Colon (tissue), 2 donors: ENCODE data around the gene GPN1.
"Not testable (repeated sequence)": the region's sequence is repeated elsewhere in the genome, so short reads cannot be mapped to it uniquely, and the experiment has no call there.

ENCODE experiments used
- FAIRE-seq: peaks from 2 replicates; lab custom pipeline; 2012; peaks lifted over from hg19 to GRCh38; lab: Jason Lieb, UNC
- donor health status: control.
- donor health status: control.

GPN1 gene

DNA sequence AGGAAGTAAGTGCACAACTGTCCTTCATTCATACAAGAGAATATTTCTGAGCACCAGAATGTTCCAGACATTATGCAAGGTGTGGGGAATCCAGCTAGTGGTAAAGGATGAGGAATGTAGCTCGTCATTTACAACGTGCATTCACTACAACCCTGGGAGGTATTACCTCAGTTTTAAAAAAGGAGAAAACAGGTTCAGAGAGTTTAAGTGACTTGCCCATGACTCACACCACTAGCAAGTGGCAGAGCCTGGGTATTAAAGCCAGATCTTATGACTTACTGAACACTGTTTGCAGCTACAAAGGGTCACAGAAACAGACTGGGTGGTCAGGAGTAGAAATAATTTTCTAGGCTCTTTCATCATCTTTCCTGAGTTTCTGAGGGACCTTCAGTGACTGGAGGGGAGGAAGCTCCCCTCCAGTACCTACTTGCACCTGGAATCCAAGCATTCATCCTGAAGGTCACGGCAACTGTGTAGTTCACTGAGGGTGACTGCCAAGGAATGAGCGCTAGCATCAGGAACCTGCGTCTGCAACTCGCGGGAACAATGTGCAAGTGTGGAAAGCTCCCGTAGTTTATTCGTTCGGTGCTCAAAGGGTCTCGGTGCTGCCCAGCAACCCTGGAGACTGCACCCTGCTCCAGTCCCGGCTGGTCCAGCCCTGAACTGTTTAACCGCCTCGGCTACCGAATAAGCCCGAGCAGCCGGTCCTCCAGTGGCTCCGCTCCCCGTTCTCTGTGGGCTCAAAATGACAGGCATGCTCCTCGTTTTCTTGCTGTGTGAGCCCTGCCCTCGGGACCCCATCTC is 685 bp upstream of the GPN1 start:
- no peak for FAIRE-seq

DNA sequence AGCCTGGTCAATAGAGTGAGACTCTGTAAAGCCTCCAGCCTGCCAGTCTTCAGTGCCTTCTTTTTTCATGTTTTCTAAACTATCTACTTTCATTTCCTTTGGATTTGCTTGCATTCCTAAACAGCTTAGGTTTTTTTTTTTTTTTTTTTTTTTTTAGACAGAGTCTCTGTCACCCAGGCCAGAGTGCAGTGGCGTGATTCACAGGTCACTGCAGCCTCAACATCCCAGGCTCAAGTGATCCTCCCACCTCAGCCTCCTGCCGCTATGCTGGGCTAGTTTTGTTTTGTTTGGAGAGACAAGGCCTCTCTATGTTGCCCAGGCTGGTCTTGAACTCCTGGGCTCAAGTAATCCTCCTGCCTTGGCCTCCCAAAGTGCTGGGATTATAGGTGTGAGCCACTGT is 1.4 kb downstream of the GPN1 start:
- FAIRE-seq: not testable (repeated sequence)

GRCh38 chr2:27634291-27634690 is 5.4 kb downstream of the GPN1 start:
- FAIRE-seq: no peak

GRCh38 chr2:27636766-27637165 is 7.9 kb downstream of the GPN1 start:
- no peak for FAIRE-seq

DNA sequence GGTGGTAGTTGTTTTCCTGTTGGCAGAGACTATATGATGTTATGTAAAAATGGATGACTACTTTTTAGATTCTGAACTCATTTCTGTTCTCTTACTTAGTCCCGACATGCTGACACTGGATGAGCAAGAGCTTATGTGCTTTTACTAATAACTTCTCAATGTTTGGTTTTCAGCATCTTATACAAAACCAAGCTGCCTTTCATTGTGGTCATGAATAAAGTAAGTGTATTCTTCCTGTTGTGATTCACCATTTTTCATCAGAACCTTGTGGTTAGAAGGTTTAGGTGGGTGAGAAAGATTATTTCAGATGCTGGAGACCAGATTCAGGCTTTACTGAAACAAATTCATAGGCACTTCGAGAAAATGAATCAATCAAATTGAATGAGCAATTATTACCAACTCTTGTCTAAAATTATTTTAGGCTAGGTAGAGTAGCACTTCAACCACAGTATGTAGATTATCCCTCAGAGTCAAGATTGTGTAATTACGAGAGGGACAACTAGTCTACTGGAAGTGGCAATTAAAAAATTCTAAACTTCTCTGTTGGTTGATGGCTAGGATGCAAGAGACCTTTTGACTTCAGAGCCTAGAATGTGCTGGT is 9.3 kb downstream of the GPN1 start:
- FAIRE-seq: no peak

GRCh38 chr2:27638709-27639108 is 9.9 kb downstream of the GPN1 start:
- FAIRE-seq: no peak

- FAIRE-seq: no peak
Observed at GRCh38 chr2:27640722-27641245, 11.9 kb downstream of the GPN1 start.

GRCh38 chr2:27645197-27645596 is 16.3 kb downstream of the GPN1 start:
- FAIRE-seq: no peak

DNA sequence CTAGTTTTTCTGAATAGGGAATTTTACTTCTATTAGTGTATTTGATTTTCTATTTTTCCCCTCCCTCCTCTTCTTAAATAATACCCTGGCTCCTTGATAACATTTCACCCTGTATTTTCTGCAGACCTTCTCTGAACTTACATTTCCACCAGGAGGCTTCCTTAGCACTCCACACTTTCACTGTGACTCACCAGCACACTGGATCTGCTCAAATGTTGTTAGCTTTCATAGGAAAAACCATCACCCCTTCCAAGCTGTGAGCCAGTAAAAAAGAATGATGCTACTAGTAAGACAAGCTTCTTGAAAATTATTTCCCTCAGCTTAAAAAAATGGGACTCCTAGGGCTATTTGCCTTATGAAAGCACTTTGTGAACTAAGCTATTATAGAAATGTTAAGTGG is 18.4 kb downstream of the GPN1 start:
- no peak for FAIRE-seq

GRCh38 chr2:27647737-27648136 is 18.9 kb downstream of the GPN1 start:
- FAIRE-seq: no peak

- no peak for FAIRE-seq
Observed at GRCh38 chr2:27651056-27651455, 22.2 kb downstream of the GPN1 start.

GRCh38 chr2:27652341-27652740 is 23.5 kb downstream of the GPN1 start:
- FAIRE-seq: no peak

- no peak for FAIRE-seq
Observed at GRCh38 chr2:27652790-27653189, 23.9 kb downstream of the GPN1 start.

GRCh38 chr2:27653397-27653796 is 24.5 kb downstream of the GPN1 start:
- FAIRE-seq: no peak

DNA sequence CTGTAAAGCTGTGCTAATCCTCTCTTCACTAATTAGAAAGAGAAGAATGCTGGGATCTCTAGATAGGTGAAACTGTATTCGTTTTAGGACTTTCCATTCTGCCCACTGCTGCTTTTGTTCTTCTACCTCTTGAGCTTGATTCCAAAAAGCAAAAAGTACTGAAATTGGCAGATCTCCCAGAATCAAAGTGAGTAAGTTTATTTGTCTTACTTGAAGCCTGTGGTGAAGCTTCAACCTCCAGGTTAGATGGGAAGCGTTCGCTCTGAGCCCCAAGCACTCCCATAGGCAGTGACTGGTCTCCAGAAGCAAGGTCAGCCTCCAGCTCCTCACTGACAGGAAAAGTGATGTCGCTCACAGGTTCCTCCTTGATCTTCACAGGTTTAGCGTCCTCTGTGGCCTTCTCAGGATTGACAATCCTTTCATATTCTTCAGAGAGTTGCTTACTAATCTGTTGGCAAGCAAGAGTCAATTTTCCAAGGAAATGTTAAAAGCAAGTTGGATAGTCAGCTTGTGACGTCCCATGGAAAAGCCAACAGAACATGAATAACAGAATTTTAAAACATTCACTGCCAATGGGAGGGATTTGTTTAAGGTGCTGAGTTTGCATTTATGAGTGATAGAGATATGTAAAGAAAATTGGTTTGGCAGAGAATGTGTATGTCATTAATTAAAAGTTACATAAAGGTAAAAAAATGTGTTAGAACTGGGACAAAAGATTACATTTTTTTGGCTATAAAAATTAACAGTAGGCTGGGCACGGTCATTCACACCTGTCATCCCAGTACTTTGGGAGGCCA is 26.5 kb downstream of the GPN1 start:
- no peak for FAIRE-seq

DNA sequence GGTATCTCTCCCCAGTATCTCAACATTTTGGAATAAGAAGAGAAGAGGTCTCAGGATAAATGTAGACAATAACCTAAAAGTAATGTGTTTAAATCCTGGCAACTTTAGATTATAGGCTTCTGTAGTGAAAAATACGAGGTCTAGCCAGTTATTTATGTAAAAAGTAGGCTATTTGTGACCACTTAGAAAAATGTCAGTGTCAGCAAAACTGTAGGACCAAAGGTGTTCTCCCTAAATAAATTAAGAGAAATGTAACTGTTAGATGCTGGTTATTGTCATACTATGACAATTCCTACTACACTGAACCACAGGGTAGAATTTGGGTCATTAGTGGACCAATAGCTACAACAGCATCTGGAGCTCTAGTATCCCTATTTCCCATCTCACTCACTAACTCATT is 32.5 kb downstream of the GPN1 start:
- FAIRE-seq: no peak

DNA sequence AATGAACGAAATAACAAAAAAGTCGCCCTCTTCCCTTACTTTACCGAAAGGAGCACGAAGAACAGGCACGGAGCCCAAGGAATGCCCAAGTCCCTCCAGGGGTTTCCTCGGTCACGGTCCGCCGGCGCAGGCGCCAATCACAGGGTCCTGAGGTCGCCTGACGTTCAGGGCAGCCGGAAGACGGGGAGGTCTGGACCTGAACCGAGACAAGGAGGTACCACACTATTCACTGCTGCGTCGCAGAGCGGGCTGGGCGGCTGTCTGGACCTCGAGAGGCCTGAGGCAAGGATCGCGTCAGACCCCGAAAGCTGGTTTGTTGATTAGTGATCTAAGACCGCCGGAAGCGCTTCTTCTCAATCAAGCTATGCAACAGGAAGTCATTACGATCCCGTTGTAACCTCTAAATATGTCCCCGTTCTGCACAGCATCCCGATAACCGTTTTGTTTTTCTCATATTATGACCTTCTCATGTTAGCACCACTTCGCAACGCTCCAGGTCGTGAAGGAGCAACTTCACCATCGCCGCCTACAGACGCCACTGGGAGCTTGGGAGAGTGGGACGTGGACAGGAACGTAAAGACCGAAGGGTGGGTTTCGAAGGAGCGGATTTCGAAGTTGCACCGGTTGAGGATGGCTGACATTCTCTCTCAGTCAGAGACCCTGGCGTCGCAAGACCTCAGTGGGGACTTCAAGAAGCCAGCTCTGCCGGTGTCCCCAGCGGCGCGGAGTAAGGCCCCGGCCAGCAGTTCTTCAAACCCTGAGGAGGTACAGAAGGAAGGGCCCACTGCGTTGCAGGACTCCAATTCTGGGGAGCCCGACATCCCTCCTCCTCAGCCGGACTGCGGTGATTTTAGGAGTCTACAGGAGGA is 34.7 kb downstream of the GPN1 start, which contains the start of the genes SLC4A1AP and SUPT7L:
SLC4A1AP (plus strand) TSS at position 605 of the 869 bp plus-strand sequence; CDS start at position 631, 26 bp downstream.
SUPT7L (minus strand) TSS at position 330 of the 869 bp plus-strand sequence. CDS start 1,422 bp downstream, outside the sequence.
- FAIRE-seq: no peak

GRCh38 chr2:27664154-27664574 is 35.3 kb downstream of the GPN1 start:
- no peak for FAIRE-seq

GRCh38 chr2:27664622-27665363 is 35.9 kb downstream of the GPN1 start:
- FAIRE-seq: no peak

DNA sequence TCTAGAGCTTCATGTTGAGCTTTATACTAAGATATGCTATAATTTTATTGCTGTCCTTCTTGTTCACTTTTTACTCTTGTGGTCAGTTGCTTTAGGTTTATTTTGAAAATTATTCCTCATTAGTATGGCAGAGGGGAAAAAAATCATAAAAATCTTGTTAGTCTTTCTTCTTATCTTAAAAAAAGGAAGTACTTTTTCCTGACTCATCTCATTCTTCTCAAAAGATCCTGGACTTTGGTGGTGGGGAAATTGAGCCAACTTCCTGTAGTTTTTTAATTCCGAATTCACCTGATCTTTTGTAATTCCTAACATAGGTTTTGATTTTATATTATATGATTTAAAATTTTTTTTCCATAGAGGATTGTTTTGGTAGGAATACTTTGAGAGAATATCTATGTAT is 38.6 kb downstream of the GPN1 start:
- no peak for FAIRE-seq

DNA sequence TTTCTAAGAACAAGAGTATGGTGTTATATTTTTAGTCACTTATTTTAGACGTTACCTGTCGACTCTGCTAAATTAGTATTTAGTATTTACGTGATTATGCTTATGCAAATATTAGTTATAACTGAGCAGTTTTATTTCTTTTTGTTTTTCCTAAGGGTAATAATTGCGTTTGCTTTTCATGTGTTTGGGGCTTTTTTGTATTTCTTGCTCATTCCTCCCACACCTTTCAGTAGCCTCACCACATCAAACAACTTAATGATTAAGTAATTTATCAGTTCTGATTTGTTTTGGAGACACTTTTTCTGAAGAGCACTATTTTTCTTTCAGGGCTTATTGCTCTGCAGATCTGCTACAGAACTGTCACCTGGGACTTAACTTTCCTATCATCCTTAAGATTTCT is 42.4 kb downstream of the GPN1 start:
- no peak for FAIRE-seq
